WTC11 (cell line): ENCODE results near the gene CTXND2. TPM values are rescaled to one million over a fixed set of nuclear protein-coding genes. Genes with fewer than 3 reads are reported as not detected.

Experiments used
- ATAC-seq: fragments of 200-7000 bp; cut with Tn5 transposase; 2 replicates; pipeline ENCODE4 v1.10.0; 2021; ENCODE audit warnings: mild to moderate bottlenecking, moderate library complexity
- CTCF ChIA-PET: fragments of 300-600 bp; sonication (Branson Sonifier 250); formaldehyde crosslinking; loops from one replicate; lab custom pipeline; 2021; ENCODE audit warnings: antibody characterized with exemption; lab: Charles Lee
- POLR2A ChIA-PET: fragments of 350-600 bp; sonication (Branson Sonifier 250); formaldehyde crosslinking; loops from one replicate; lab custom pipeline; 2021; ENCODE audit warnings: antibody characterized with exemption; lab: Charles Lee
- DNase-seq: peaks from one replicate; pipeline ENCODE4 v3.0.0; 2021; ENCODE audit warnings: low spot score
- H3K27ac Mint-ChIP-seq: 2 replicates; pipeline ENCODE4 v1.8.0; 2021; ENCODE audit warnings: mixed read lengths
- H3K27me3 Mint-ChIP-seq: 2 replicates; pipeline ENCODE4 v1.8.0; 2021; ENCODE audit warnings: low read depth, mild to moderate bottlenecking, moderate library complexity, mixed read lengths
- H3K36me3 Mint-ChIP-seq: 2 replicates; pipeline ENCODE4 v1.8.0; 2021; ENCODE audit warnings: mixed read lengths
- H3K4me1 Mint-ChIP-seq: 2 replicates; pipeline ENCODE4 v1.8.0; 2022; ENCODE audit warnings: mixed read lengths
- H3K4me3 Mint-ChIP-seq: 2 replicates; pipeline ENCODE4 v1.8.0; 2021; ENCODE audit warnings: mild to moderate bottlenecking, moderate library complexity, mixed read lengths
- H3K9me3 Mint-ChIP-seq: 2 replicates; pipeline ENCODE4 v1.8.0; 2021; ENCODE audit warnings: mixed read lengths
- AR ChIP-seq: fragments of 250-450 bp; sonication (Bioruptor Pico); IDR thresholded peaks from 2 replicates; pipeline ENCODE4 v1.9.0; 2021; ENCODE audit warnings: mild to moderate bottlenecking
- CBFB ChIP-seq: sonication (generic); formaldehyde crosslinking; IDR thresholded peaks from 2 replicates; pipeline ENCODE4 v1.8.1; 2022; ENCODE audit warnings: mild to moderate bottlenecking, low read depth, missing genetic modification reagents
- CREB1 ChIP-seq: sonication (generic); formaldehyde crosslinking; IDR thresholded peaks from 2 replicates; pipeline ENCODE4 v1.8.0; 2023; ENCODE audit warnings: mild to moderate bottlenecking, missing genetic modification reagents
- ERG ChIP-seq: fragments of 250-450 bp; sonication (Bioruptor Pico); IDR thresholded peaks from 2 replicates; pipeline ENCODE4 v1.8.0; 2021; ENCODE audit warnings: mild to moderate bottlenecking
- GTF2I ChIP-seq: fragments of 250-450 bp; sonication (Bioruptor Pico); conservative IDR thresholded peaks from 2 replicates; pipeline ENCODE4 v1.4.0; 2021; ENCODE audit warnings: mild to moderate bottlenecking
- KAT7 ChIP-seq: sonication (generic); formaldehyde crosslinking; IDR thresholded peaks from 2 replicates; pipeline ENCODE4 v1.8.1; 2023; ENCODE audit warnings: missing genetic modification reagents, mild to moderate bottlenecking, borderline replicate concordance
- NFYB ChIP-seq: sonication (generic); formaldehyde crosslinking; conservative IDR thresholded peaks from 2 replicates; pipeline ENCODE4 v1.8.0; 2022; ENCODE audit warnings: low read depth, missing genetic modification reagents
- NR2C2 ChIP-seq: sonication (generic); formaldehyde crosslinking; IDR thresholded peaks from 2 replicates; pipeline ENCODE4 v1.8.0; 2022; ENCODE audit warnings: mild to moderate bottlenecking, missing genetic modification reagents
- OVOL2 ChIP-seq: fragments of 250-450 bp; sonication (Bioruptor Pico); IDR thresholded peaks from 2 replicates; pipeline ENCODE4 v1.9.0; 2021; ENCODE audit warnings: mild to moderate bottlenecking, borderline replicate concordance
- ZNF219 ChIP-seq: sonication (generic); formaldehyde crosslinking; IDR thresholded peaks from 2 replicates; pipeline ENCODE4 v1.8.0; 2023; ENCODE audit warnings: missing genetic modification reagents, mild to moderate bottlenecking, borderline replicate concordance
- ZNF532 ChIP-seq: fragments of 250-450 bp; sonication (Bioruptor Pico); IDR thresholded peaks from 2 replicates; pipeline ENCODE4 v1.9.0; 2021; ENCODE audit warnings: mild to moderate bottlenecking, borderline replicate concordance
- total RNA-seq: library from RNA; stranded (reverse); gene quantifications from 3 replicates; pipeline ENCODE4 v1.2.3, GENCODE V29; 2021
- TF ChIP-seq, protein P1 (sequence below): sonication (generic); formaldehyde crosslinking; IDR thresholded peaks from 2 replicates; pipeline ENCODE4 v1.8.0; 2023; ENCODE audit warnings: mild to moderate bottlenecking, missing genetic modification reagents
- TF ChIP-seq, protein P2 (sequence below): sonication (generic); formaldehyde crosslinking; IDR thresholded peaks from 2 replicates; pipeline ENCODE4 v1.8.0; 2022; ENCODE audit warnings: mild to moderate bottlenecking, missing genetic modification reagents
- TF ChIP-seq, protein P3 (sequence below): sonication (generic); formaldehyde crosslinking; IDR thresholded peaks from 2 replicates; pipeline ENCODE4 v1.8.1; 2022; ENCODE audit warnings: low read depth, missing genetic modification reagents, borderline replicate concordance

The CTXND2 gene
- total RNA-seq, 1 experiment from 2014 or later = not detected

- TF ChIP-seq ERG (CRISPR knock-in tag) = no peak
- TF ChIP-seq, all 79 proteins: peak for 0
Measured at GRCh38 chr1:150842964-150843363, 44.0 kb upstream of the CTXND2 start (continued).

GRCh38 chr1:150843474-150843873, 43.5 kb upstream of the CTXND2 start:
- Mint-ChIP-seq H3K27me3 (no peaks in the 10 kb centered on the region), H3K27ac (no peak overlapping the region), H3K36me3 (peaks cover 16% of the 10 kb centered on the region), H3K4me3 (no peak overlapping the region), H3K9me3 (no peaks in the 10 kb centered on the region), H3K4me1 (peaks cover 10% of the 10 kb centered on the region)
- ChIA-PET POLR2A (no interaction called here), CTCF (interaction anchor here (1.6 kb wide), 1 partner anchor 153 kb away, joined by 3 read pairs; no protein-coding TSS in a partner anchor)
- TF ChIP-seq, protein P1, sequence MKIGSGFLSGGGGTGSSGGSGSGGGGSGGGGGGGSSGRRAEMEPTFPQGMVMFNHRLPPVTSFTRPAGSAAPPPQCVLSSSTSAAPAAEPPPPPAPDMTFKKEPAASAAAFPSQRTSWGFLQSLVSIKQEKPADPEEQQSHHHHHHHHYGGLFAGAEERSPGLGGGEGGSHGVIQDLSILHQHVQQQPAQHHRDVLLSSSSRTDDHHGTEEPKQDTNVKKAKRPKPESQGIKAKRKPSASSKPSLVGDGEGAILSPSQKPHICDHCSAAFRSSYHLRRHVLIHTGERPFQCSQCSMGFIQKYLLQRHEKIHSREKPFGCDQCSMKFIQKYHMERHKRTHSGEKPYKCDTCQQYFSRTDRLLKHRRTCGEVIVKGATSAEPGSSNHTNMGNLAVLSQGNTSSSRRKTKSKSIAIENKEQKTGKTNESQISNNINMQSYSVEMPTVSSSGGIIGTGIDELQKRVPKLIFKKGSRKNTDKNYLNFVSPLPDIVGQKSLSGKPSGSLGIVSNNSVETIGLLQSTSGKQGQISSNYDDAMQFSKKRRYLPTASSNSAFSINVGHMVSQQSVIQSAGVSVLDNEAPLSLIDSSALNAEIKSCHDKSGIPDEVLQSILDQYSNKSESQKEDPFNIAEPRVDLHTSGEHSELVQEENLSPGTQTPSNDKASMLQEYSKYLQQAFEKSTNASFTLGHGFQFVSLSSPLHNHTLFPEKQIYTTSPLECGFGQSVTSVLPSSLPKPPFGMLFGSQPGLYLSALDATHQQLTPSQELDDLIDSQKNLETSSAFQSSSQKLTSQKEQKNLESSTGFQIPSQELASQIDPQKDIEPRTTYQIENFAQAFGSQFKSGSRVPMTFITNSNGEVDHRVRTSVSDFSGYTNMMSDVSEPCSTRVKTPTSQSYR (CRISPR knock-in tag) = no peak
- TF ChIP-seq ZNF219 = no peak
- TF ChIP-seq CREB1 (CRISPR knock-in tag) = no peak
- TF ChIP-seq, protein P2, sequence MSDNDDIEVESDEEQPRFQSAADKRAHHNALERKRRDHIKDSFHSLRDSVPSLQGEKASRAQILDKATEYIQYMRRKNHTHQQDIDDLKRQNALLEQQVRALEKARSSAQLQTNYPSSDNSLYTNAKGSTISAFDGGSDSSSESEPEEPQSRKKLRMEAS = no peak
- TF ChIP-seq, protein P3, sequence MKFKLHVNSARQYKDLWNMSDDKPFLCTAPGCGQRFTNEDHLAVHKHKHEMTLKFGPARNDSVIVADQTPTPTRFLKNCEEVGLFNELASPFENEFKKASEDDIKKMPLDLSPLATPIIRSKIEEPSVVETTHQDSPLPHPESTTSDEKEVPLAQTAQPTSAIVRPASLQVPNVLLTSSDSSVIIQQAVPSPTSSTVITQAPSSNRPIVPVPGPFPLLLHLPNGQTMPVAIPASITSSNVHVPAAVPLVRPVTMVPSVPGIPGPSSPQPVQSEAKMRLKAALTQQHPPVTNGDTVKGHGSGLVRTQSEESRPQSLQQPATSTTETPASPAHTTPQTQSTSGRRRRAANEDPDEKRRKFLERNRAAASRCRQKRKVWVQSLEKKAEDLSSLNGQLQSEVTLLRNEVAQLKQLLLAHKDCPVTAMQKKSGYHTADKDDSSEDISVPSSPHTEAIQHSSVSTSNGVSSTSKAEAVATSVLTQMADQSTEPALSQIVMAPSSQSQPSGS (CRISPR knock-in tag) = no peak
- no peak for TF ChIP-seq NR2C2
- no peak for TF ChIP-seq KAT7 (CRISPR knock-in tag)
- no peak for TF ChIP-seq GTF2I
- TF ChIP-seq CBFB (CRISPR knock-in tag) = no peak
- no peak for TF ChIP-seq ZNF532 (CRISPR knock-in tag)
- no peak for TF ChIP-seq NFYB (CRISPR knock-in tag)
- no peak for TF ChIP-seq OVOL2 (CRISPR knock-in tag)
- no peak for TF ChIP-seq AR (CRISPR knock-in tag)
- no peak for ATAC-seq
- DNase-seq = no peak
